Gastrocnemius medialis (tissue), 4 donors: ENCODE measurements around the gene LMCD1. TPM values are rescaled to one million over a fixed set of nuclear protein-coding genes. Genes with fewer than 3 reads are reported as not detected.

Experiments
- ATAC-seq, 2 donors: fragments of 150-250 bp; one replicate each; pipeline ENCODE4 v1.9.1; 2016
- DNase-seq, 2 donors: peaks; one replicate each; pipeline ENCODE4 v3.0.0-alpha.2; 2019
- H3K27ac ChIP-seq, 4 donors: fragments of 200-600 bp; sonication (generic); 1 replicate in 1 of 4; 2 replicates in 3 of 4; pipeline ENCODE4 v1.5.1; 2016 to 2018; ENCODE audit warnings: mild to moderate bottlenecking in 2 of 4, moderate library complexity in 1 of 4
- H3K27me3 ChIP-seq, 3 donors: fragments of 200-600 bp; sonication (generic) in 2 of 3; 1 replicate in 1 of 3; 2 replicates in 2 of 3; pipeline versions ENCODE4 v1.5.1 to v1.6.0; 2016 to 2019; ENCODE audit warnings: mild to moderate bottlenecking in 1 of 3, moderate library complexity in 1 of 3
- H3K36me3 ChIP-seq, 2 donors: fragments of 200-600 bp; sonication (generic) in 1 of 2; one replicate each; pipeline ENCODE4 v1.5.1; 2017 to 2018
- H3K4me1 ChIP-seq, 2 donors: fragments of 200-600 bp; sonication (generic) in 1 of 2; one replicate each; pipeline ENCODE4 v1.5.1; 2016 to 2017; ENCODE audit warnings: mild to moderate bottlenecking in 2 of 2
- H3K4me3 ChIP-seq, 4 donors: fragments of 200-600 bp; sonication (generic) in 3 of 4; 1 replicate in 1 of 4; 2 replicates in 3 of 4; pipeline ENCODE4 v1.5.1; 2016 to 2019; ENCODE audit warnings: mild to moderate bottlenecking in 2 of 4
- H3K9me3 ChIP-seq, 3 donors: fragments of 200-600 bp; sonication (generic) in 2 of 3; 1 replicate in 1 of 3; 2 replicates in 2 of 3; pipeline ENCODE4 v1.5.1; 2016 to 2019
- CTCF ChIP-seq, 5 experiments: fragments of 450-650 bp in 3 of 5; fragments of 200-600 bp in 2 of 5; sonication (generic) in 2 of 5; IDR thresholded peaks in 4 of 5; conservative IDR thresholded peaks in 1 of 5; 1 replicate in 4 of 5; 2 replicates in 1 of 5; pipeline ENCODE4 v1.5.1; 2016 to 2019; ENCODE audit warnings: antibody characterized with exemption in 5 of 5, mild to moderate bottlenecking in 3 of 5, moderate library complexity in 3 of 5
- POLR2A ChIP-seq, 2 donors: fragments of 450-650 bp; IDR thresholded peaks; one replicate each; pipeline ENCODE4 v1.6.1; 2017; ENCODE audit warnings: antibody characterized with exemption in 2 of 2, mild to moderate bottlenecking in 2 of 2, moderate library complexity in 2 of 2
- in situ Hi-C, 4 donors: fragments of 200-750 bp; cut with MboI; loops; one replicate each; pipeline versions ENCODE4 v1.15.0 to v1.8.0; 2017; ENCODE audit warnings: low sequenced_read_pairs in 4 of 4
- intact Hi-C: fragments of 100-400 bp; cut with DNase I; formaldehyde crosslinking; loops from one replicate; pipeline ENCODE4 v1.15.1; 2023; ENCODE audit warnings: low total_unique reads
- total RNA-seq, 4 donors: library from RNA; depleted of rRNA; stranded (reverse); fragments of >200 nt; gene quantifications; one replicate each; pipeline versions ENCODE4 v1.1.0 to v1.2.3, GENCODE V29; 2016

Gene LMCD1
- total RNA-seq, 4 donors from 2014 or later = 96.0 to 581 (median 167) TPM

- TF ChIP-seq POLR2A (IDR thresholded peaks at IDR 0.05) (no peak), CTCF (IDR thresholded peaks at IDR 0.05 in 4 of 5, conservative IDR thresholded peaks at IDR 0.05 in 1 of 5) (no peak)
- Histone ChIP-seq H3K27me3 (no peaks in the 10 kb centered on the region), H3K9me3 (no peaks in the 10 kb centered on the region), H3K36me3 (no peaks in the 10 kb centered on the region), H3K27ac (no peak overlapping the region), H3K4me3 (no peak overlapping the region), H3K4me1 (peaks cover 24 to 29% of the 10 kb centered on the region in 2 donors)
- DNase-seq = no peak
- intact Hi-C loops (no loop called here), in situ Hi-C loops (no loop called here)
- no peak for ATAC-seq
Measured at GRCh38 chr3:8494327-8494726, 7.3 kb upstream of the LMCD1 start.

GRCh38 chr3:8497582-8497981 lies 4.0 kb upstream of the LMCD1 start:
- ATAC-seq (no peak), DNase-seq (no peak)
- Histone ChIP-seq H3K27me3 (no peaks in the 10 kb centered on the region), H3K9me3 (no peaks in the 10 kb centered on the region), H3K27ac (peak overlapping the region in 3 of 4 donors; percentile 89 to 97 (median 93)), H3K4me1 (peaks cover 10 to 15% of the 10 kb centered on the region in 2 donors), H3K4me3 (no peak overlapping the region), H3K36me3 (no peaks in the 10 kb centered on the region)
- in situ Hi-C loops = no loop called here
- TF ChIP-seq POLR2A (IDR thresholded peaks at IDR 0.05) (no peak), CTCF (IDR thresholded peaks at IDR 0.05 in 4 of 5, conservative IDR thresholded peaks at IDR 0.05 in 1 of 5) (no peak)
- intact Hi-C loops = no loop called here

- Histone ChIP-seq H3K36me3 (no peaks in the 10 kb centered on the region), H3K9me3 (no peaks in the 10 kb centered on the region), H3K27me3 (no peaks in the 10 kb centered on the region), H3K4me3 (no peak overlapping the region), H3K4me1 (peaks cover 25% of the 10 kb centered on the region in 2 donors), H3K27ac (peak overlapping the region; percentile 89 to 97 (median 94))
- DNase-seq = no peak
- in situ Hi-C loops (no loop called here), intact Hi-C loops (no loop called here)
- TF ChIP-seq CTCF (IDR thresholded peaks at IDR 0.05 in 4 of 5, conservative IDR thresholded peaks at IDR 0.05 in 1 of 5) (no peak), POLR2A (IDR thresholded peaks at IDR 0.05) (no peak)
- ATAC-seq = no peak
Measured at GRCh38 chr3:8499181-8499611, 2.4 kb upstream of the LMCD1 start.

GRCh38 chr3:8500319-8500988 lies 1.2 kb upstream of the LMCD1 start:
- intact Hi-C loops = loop anchor here (5.0 kb wide), 1 partner anchor 652 kb away; no protein-coding TSS in a partner anchor
- in situ Hi-C loops = loop anchor here in 2 of 4 donors (10.0 kb wide), 1 partner anchor 94 kb away; no protein-coding TSS in a partner anchor
- no peak for TF ChIP-seq POLR2A (IDR thresholded peaks at IDR 0.05)
- TF ChIP-seq CTCF (IDR thresholded peaks at IDR 0.05 in 4 of 5, conservative IDR thresholded peaks at IDR 0.05 in 1 of 5) = no peak

More at GRCh38 chr3:8500319-8500988, 1.2 kb upstream of the LMCD1 start:
- DNase-seq (no peak), ATAC-seq (no peak)
- Histone ChIP-seq H3K4me3 (peak overlapping the region in 2 of 4 donors; percentile 63 to 66), H3K27me3 (no peaks in the 10 kb centered on the region), H3K9me3 (no peaks in the 10 kb centered on the region), H3K27ac (peak overlapping the region; percentile 89 to 97 (median 94)), H3K36me3 (no peaks in the 10 kb centered on the region), H3K4me1 (peaks cover 37% of the 10 kb centered on the region in 2 donors)
